H9 (cell line): ENCODE data around the gene SPATA25. TPM values are rescaled to one million over a fixed set of nuclear protein-coding genes. Genes with fewer than 3 reads are reported as not detected.

ENCODE experiments used
- DNase-seq: peaks from one replicate; pipeline ENCODE4 v3.0.0-alpha.2; 2017
- H2AFZ ChIP-seq: one replicate; pipeline ENCODE4 v1.6.1; 2013; ENCODE audit warnings: mild to moderate bottlenecking, low read length, control low read depth, moderate library complexity
- H2AK5ac ChIP-seq: 2 replicates; pipeline ENCODE4 v1.6.1; 2013; ENCODE audit warnings: low read length, control low read depth, mixed read lengths; ENCODE audit not compliant: insufficient read length
- H2BK120ac ChIP-seq: one replicate; pipeline ENCODE4 v1.6.1; 2013; ENCODE audit warnings: low read depth, mild to moderate bottlenecking, low read length, control low read depth, inconsistent platforms; ENCODE audit not compliant: poor library complexity, severe bottlenecking
- H2BK12ac ChIP-seq: 2 replicates; pipeline ENCODE4 v1.6.1; 2013; ENCODE audit warnings: low read length, control low read depth, mixed read lengths, low read depth; ENCODE audit not compliant: insufficient read length
- H2BK15ac ChIP-seq: 2 replicates; pipeline ENCODE4 v1.6.1; 2013; ENCODE audit warnings: low read depth, low read length, control low read depth
- H2BK20ac ChIP-seq: one replicate; pipeline ENCODE4 v1.6.1; 2013; ENCODE audit warnings: low read depth, mild to moderate bottlenecking, low read length, control low read depth, inconsistent platforms; ENCODE audit not compliant: poor library complexity, severe bottlenecking
- H2BK5ac ChIP-seq: 2 replicates; pipeline ENCODE4 v1.6.1; 2013; ENCODE audit warnings: low read length, control low read depth, mixed read lengths; ENCODE audit not compliant: insufficient read length
- H3K14ac ChIP-seq: 2 replicates; pipeline ENCODE4 v1.6.1; 2013; ENCODE audit warnings: low read length, control low read depth; ENCODE audit not compliant: insufficient read depth
- H3K18ac ChIP-seq: 2 replicates; pipeline ENCODE4 v1.6.1; 2013; ENCODE audit warnings: low read depth, mild to moderate bottlenecking, mixed read lengths, low read length, control low read depth; ENCODE audit not compliant: insufficient read length
- H3K23ac ChIP-seq: 2 replicates; pipeline ENCODE4 v1.6.1; 2013; ENCODE audit warnings: low read length, control low read depth, mixed read lengths, low read depth; ENCODE audit not compliant: insufficient read length
- H3K23me2 ChIP-seq: 2 replicates; pipeline ENCODE4 v1.6.1; 2013; ENCODE audit warnings: low read depth, mild to moderate bottlenecking, mixed read lengths, low read length, control low read depth; ENCODE audit not compliant: insufficient read length, poor library complexity, severe bottlenecking
- H3K27ac ChIP-seq: 2 replicates; pipeline ENCODE4 v1.5.1; 2013; ENCODE audit warnings: low read length, control low read depth, mixed read lengths, low read depth; ENCODE audit not compliant: insufficient read length
- H3K27me3 ChIP-seq: 2 replicates; pipeline ENCODE4 v1.6.1; 2013; ENCODE audit warnings: low read length, control low read depth, inconsistent platforms; ENCODE audit not compliant: insufficient read depth
- H3K4ac ChIP-seq: 2 replicates; pipeline ENCODE4 v1.6.1; 2013; ENCODE audit warnings: low read depth, mild to moderate bottlenecking, control low read depth, inconsistent platforms, low read length, moderate library complexity
- H3K4me1 ChIP-seq: 2 replicates; pipeline ENCODE4 v1.6.1; 2013; ENCODE audit warnings: low read length, control low read depth, inconsistent platforms; ENCODE audit not compliant: insufficient read depth
- H3K4me2 ChIP-seq: 2 replicates; pipeline ENCODE4 v1.6.1; 2013; ENCODE audit warnings: low read length, control low read depth, mixed read lengths; ENCODE audit not compliant: insufficient read length, insufficient read depth
- H3K56ac ChIP-seq: 2 replicates; pipeline ENCODE4 v1.6.1; 2013; ENCODE audit warnings: low read depth, mild to moderate bottlenecking, mixed read lengths, low read length, control low read depth; ENCODE audit not compliant: insufficient read length
- H3K79me1 ChIP-seq: 2 replicates; pipeline ENCODE4 v1.6.1; 2013; ENCODE audit warnings: low read depth, mild to moderate bottlenecking, moderate library complexity, low read length, control low read depth, inconsistent platforms; ENCODE audit not compliant: insufficient read depth, poor library complexity, severe bottlenecking
- H3K79me2 ChIP-seq: 2 replicates; pipeline ENCODE4 v1.6.1; 2013; ENCODE audit warnings: low read length, control low read depth, inconsistent platforms; ENCODE audit not compliant: insufficient read depth
- H3K9ac ChIP-seq: 2 replicates; pipeline ENCODE4 v1.6.1; 2013; ENCODE audit warnings: low read length, control low read depth, mixed read lengths; ENCODE audit not compliant: insufficient read length; ENCODE audit errors: extremely low read depth
- H3K9me3 ChIP-seq: one replicate; pipeline ENCODE4 v1.6.1; 2013; ENCODE audit warnings: low read depth, low read length, inconsistent platforms; ENCODE audit not compliant: control insufficient read depth
- H3T11ph ChIP-seq: one replicate; pipeline ENCODE4 v1.6.1; 2013; ENCODE audit warnings: mild to moderate bottlenecking, low read length, control low read depth, inconsistent platforms
- H4K20me1 ChIP-seq: one replicate; pipeline ENCODE4 v1.6.1; 2013; ENCODE audit not compliant: control insufficient read depth, insufficient read length, insufficient read depth
- H4K5ac ChIP-seq: 2 replicates; pipeline ENCODE4 v1.6.1; 2013; ENCODE audit warnings: low read depth, mild to moderate bottlenecking, mixed read lengths, low read length, control low read depth; ENCODE audit not compliant: insufficient read length
- H4K8ac ChIP-seq: replicated peaks from 2 replicates; pipeline ENCODE4 v1.6.1; 2013; ENCODE audit warnings: low read length, control low read depth, mixed read lengths, low read depth; ENCODE audit not compliant: insufficient read length
- H4K91ac ChIP-seq: 2 replicates; pipeline ENCODE4 v1.6.1; 2013; ENCODE audit warnings: low read depth, mild to moderate bottlenecking, moderate library complexity, mixed read lengths, low read length, control low read depth; ENCODE audit not compliant: insufficient read length
- H3K27ac Mint-ChIP-seq, 3 experiments: 2 replicates in 2 of 3; 3 replicates in 1 of 3; pipeline ENCODE4 v1.8.0; 2020 to 2021; ENCODE audit warnings: mixed read lengths in 3 of 3, mild to moderate bottlenecking in 1 of 3, moderate library complexity in 1 of 3
- H3K27me3 Mint-ChIP-seq: 2 replicates; pipeline ENCODE4 v1.8.0; 2021; ENCODE audit warnings: low read depth, mild to moderate bottlenecking, moderate library complexity, mixed read lengths
- H3K36me3 Mint-ChIP-seq, 3 experiments: 2 replicates in 2 of 3; 3 replicates in 1 of 3; pipeline ENCODE4 v1.8.0; 2020 to 2021; ENCODE audit warnings: low read depth in 3 of 3, mixed read lengths in 3 of 3; ENCODE audit not compliant: insufficient read depth in 1 of 3
- H3K4me1 Mint-ChIP-seq, 2 experiments: 2 replicates each; pipeline ENCODE4 v1.8.0; 2020; ENCODE audit warnings: mixed read lengths in 2 of 2
- H3K4me3 Mint-ChIP-seq, 2 experiments: 2 replicates in 1 of 2; 3 replicates in 1 of 2; pipeline ENCODE4 v1.8.0; 2020 to 2021; ENCODE audit warnings: mild to moderate bottlenecking in 2 of 2, mixed read lengths in 2 of 2, moderate library complexity in 1 of 2
- H3K9me3 Mint-ChIP-seq, 2 experiments: 2 replicates in 1 of 2; 3 replicates in 1 of 2; pipeline ENCODE4 v1.8.0; 2020; ENCODE audit warnings: mild to moderate bottlenecking in 2 of 2, mixed read lengths in 2 of 2, moderate library complexity in 1 of 2
- CTCF ChIP-seq: fragments of 200-600 bp; sonication (generic); conservative IDR thresholded peaks from 3 replicates; pipeline ENCODE4 v1.8.0; 2021; ENCODE audit warnings: antibody characterized with exemption, mild to moderate bottlenecking
- WGBS: extraction: QIAGEN DNeasy Blood & Tissue Kit; methylation state at CpG from one replicate; pipeline ENCODE4 v1.1.7; 2013; ENCODE audit warnings: missing lambda C conversion rate, low lambda C conversion rate, mixed read lengths; ENCODE audit not compliant: insufficient read length; ENCODE audit errors: extremely low coverage; 5-methylcytosine and 5-hydroxymethylcytosine counted together
- total RNA-seq: library from RNA; stranded (reverse); gene quantifications from 2 replicates; pipeline ENCODE4 v1.2.1, GENCODE V29; 2021

The SPATA25 gene
- total RNA-seq, 1 experiment from 2014 or later: 2.4 TPM

GRCh38 chr20:45898285-45898684 lies 10.9 kb upstream of the SPATA25 start:
- no peaks in the 10 kb centered on the region for H3K9me3 Mint-ChIP-seq
- Histone ChIP-seq H3K4me2 (no peak overlapping the region), H3K56ac (no peak overlapping the region), H2BK12ac (no peak overlapping the region), H4K5ac (no peak overlapping the region), H3K18ac (no peak overlapping the region), H2AFZ (no peak overlapping the region), H3K4ac (no peak overlapping the region), H2AK5ac (no peak overlapping the region), H2BK20ac (no peak overlapping the region), H3K4me1 (no peaks in the 10 kb centered on the region), H3K23me2 (no peaks in the 10 kb centered on the region), H4K8ac (no peak overlapping the region), H3K79me2 (no peaks in the 10 kb centered on the region), H3K27ac (no peak overlapping the region), H4K91ac (no peak overlapping the region), H2BK120ac (no peak overlapping the region), H3K23ac (no peak overlapping the region), H2BK5ac (no peak overlapping the region), H3K9ac (no peak overlapping the region), H2BK15ac (no peak overlapping the region), H3K27me3 (no peaks in the 10 kb centered on the region), H3K79me1 (no peaks in the 10 kb centered on the region), H4K20me1 (no peaks in the 10 kb centered on the region), H3K9me3 (no peaks in the 10 kb centered on the region), H3T11ph (no peak overlapping the region), H3K14ac (no peak overlapping the region)
- no peak for TF ChIP-seq CTCF
- no peaks in the 10 kb centered on the region for H3K4me1 Mint-ChIP-seq
- H3K4me3 Mint-ChIP-seq: no peak overlapping the region
- no peak for DNase-seq
- no peak overlapping the region for H3K27ac Mint-ChIP-seq
- WGBS: no CpG with 5 or more reads among the region's 12 CpGs
- H3K36me3 Mint-ChIP-seq: peaks cover 27 to 57% (median 52%) of the 10 kb centered on the region in 3 experiments
- H3K27me3 Mint-ChIP-seq: no peaks in the 10 kb centered on the region; the same call in 1 of the 2 replicates
